Panc1 (cell line): ENCODE measurements around the gene LEKR1. TPM values are rescaled to one million over a fixed set of nuclear protein-coding genes. Genes with fewer than 3 reads are reported as not detected.
A peak's percentile ranks its signal among the peaks of the same experiment; 100 is the strongest.

ENCODE experiments used
- ATAC-seq: fragments of 200-7000 bp; cut with Tn5 transposase; 2 replicates; pipeline ENCODE4 v1.9.1; 2020; ENCODE audit warnings: mild to moderate bottlenecking, moderate library complexity
- BruUV-seq: library from RNA; stranded (reverse); fragments of 400-500 nt; replicated peaks from 2 replicates; lab custom pipeline; 2021; lab: Mats Ljungman, UMichigan
- CTCF ChIA-PET: fragments of 300-600 bp; sonication (Branson Sonifier 250); formaldehyde crosslinking; loops from one replicate; lab custom pipeline; 2022; ENCODE audit warnings: antibody characterized with exemption; lab: Charles Lee
- POLR2A ChIA-PET: fragments of 300-600 bp; sonication (Branson Sonifier 250); formaldehyde crosslinking; loops from one replicate; lab custom pipeline; 2022; ENCODE audit warnings: antibody characterized with exemption; lab: Charles Lee
- DNase-seq: peaks from one replicate; pipeline ENCODE4 v3.0.0-alpha.2; 2010; ENCODE audit warnings: low read depth, low spot score
- H3K27ac ChIP-seq: 2 replicates; pipeline ENCODE4 v1.5.1; 2011; ENCODE audit warnings: mild to moderate bottlenecking, low read length, inconsistent platforms
- H3K27me3 ChIP-seq: fragments of 200-500 bp; sonication (Bioruptor generic); 2 replicates; pipeline ENCODE4 v1.6.0; 2014; ENCODE audit warnings: low read length, inconsistent platforms; ENCODE audit not compliant: control insufficient read depth, insufficient read depth
- H3K36me3 ChIP-seq: fragments of 200-500 bp; sonication (Bioruptor generic); 2 replicates; pipeline ENCODE4 v1.5.1; 2014; ENCODE audit warnings: inconsistent platforms, mild to moderate bottlenecking, low read length, moderate library complexity; ENCODE audit not compliant: control insufficient read depth, insufficient read depth
- H3K4me1 ChIP-seq: 2 replicates; pipeline ENCODE4 v1.5.1; 2011; ENCODE audit warnings: inconsistent platforms, mild to moderate bottlenecking, low read length, moderate library complexity; ENCODE audit not compliant: control insufficient read depth, insufficient read depth
- H3K4me3 ChIP-seq, 2 experiments: 2 replicates each; pipeline ENCODE4 v1.5.1; 2011 to 2012; ENCODE audit warnings: low read depth in 2 of 2, low read length in 2 of 2, mild to moderate bottlenecking in 2 of 2, inconsistent platforms in 1 of 2, moderate library complexity in 1 of 2
- H3K9me3 ChIP-seq: fragments of 200-500 bp; sonication (Bioruptor generic); 2 replicates; pipeline ENCODE4 v1.5.1; 2014; ENCODE audit warnings: low read depth, mild to moderate bottlenecking, inconsistent platforms, low read length, moderate library complexity; ENCODE audit not compliant: control insufficient read depth, insufficient read depth
- POLR2AphosphoS5 ChIP-seq: IDR thresholded peaks from 2 replicates; pipeline ENCODE4 v1.6.1; 2012; ENCODE audit warnings: mild to moderate bottlenecking, low read depth, low read length, moderate library complexity
- REST ChIP-seq, 2 experiments: IDR thresholded peaks; 2 replicates each; pipeline ENCODE4 v1.6.1; 2011 to 2012; ENCODE audit warnings: low read depth in 2 of 2, control low read depth in 1 of 2, low read length in 1 of 2, mild to moderate bottlenecking in 1 of 2, moderate library complexity in 1 of 2; ENCODE audit not compliant: insufficient read depth in 1 of 2
- SIN3A ChIP-seq: IDR thresholded peaks from 2 replicates; pipeline ENCODE4 v1.6.1; 2012; ENCODE audit warnings: low read depth, mild to moderate bottlenecking, low read length, moderate library complexity, borderline replicate concordance; ENCODE audit not compliant: insufficient read depth
- TCF7L2 ChIP-seq: IDR thresholded peaks from 2 replicates; pipeline ENCODE4 v1.6.1; 2011; ENCODE audit warnings: mild to moderate bottlenecking, low read depth, low read length, inconsistent platforms
- in situ Hi-C: cut with HindIII; loops from 2 replicates; pipeline ENCODE4 v1.10.0; 2016; ENCODE audit warnings: low sequenced_read_pairs, low pct_unique_long_range_greater_than_20kb
- intact Hi-C: fragments of 100-400 bp; cut with micrococcal nuclease; formaldehyde crosslinking; loops from one replicate; pipeline ENCODE4 v1.10.0; 2022; ENCODE audit not compliant: unreplicated experiment
- total RNA-seq: library from RNA; stranded (reverse); gene quantifications from one replicate; pipeline ENCODE4 v1.2.1, GENCODE V29; 2021; ENCODE audit not compliant: unreplicated experiment
- TF ChIP-seq, protein P1 (sequence below): fragments of 450-650 bp; IDR thresholded peaks from 2 replicates; pipeline ENCODE4 v1.5.1; 2017; ENCODE audit warnings: mild to moderate bottlenecking

The LEKR1 gene
- total RNA-seq, 1 experiment from 2014 or later, result not detected

- CTCF ChIA-PET, result no interaction called here
- no peak for DNase-seq
- POLR2A ChIA-PET, result no interaction called here
- Histone ChIP-seq H3K36me3 (no peaks in the 10 kb centered on the region), H3K9me3 (no peaks in the 10 kb centered on the region), H3K4me1 (no peaks in the 10 kb centered on the region), H3K4me3 (no peak overlapping the region), H3K27me3 (no peaks in the 10 kb centered on the region), H3K27ac (no peak overlapping the region)
- no peak for ATAC-seq
- BruUV-seq, result no TSS peak
- in situ Hi-C loops (no loop called here), intact Hi-C loops (no loop called here)
- TF ChIP-seq TCF7L2 (no peak), POLR2AphosphoS5 (no peak), REST (IDR thresholded peaks at IDR 0.05; ENCODE audit: insufficient read depth in 1 of 2, low read depth in 2 of 2, low read length in 1 of 2) (no peak), SIN3A (no peak)
- TF ChIP-seq, protein P1, sequence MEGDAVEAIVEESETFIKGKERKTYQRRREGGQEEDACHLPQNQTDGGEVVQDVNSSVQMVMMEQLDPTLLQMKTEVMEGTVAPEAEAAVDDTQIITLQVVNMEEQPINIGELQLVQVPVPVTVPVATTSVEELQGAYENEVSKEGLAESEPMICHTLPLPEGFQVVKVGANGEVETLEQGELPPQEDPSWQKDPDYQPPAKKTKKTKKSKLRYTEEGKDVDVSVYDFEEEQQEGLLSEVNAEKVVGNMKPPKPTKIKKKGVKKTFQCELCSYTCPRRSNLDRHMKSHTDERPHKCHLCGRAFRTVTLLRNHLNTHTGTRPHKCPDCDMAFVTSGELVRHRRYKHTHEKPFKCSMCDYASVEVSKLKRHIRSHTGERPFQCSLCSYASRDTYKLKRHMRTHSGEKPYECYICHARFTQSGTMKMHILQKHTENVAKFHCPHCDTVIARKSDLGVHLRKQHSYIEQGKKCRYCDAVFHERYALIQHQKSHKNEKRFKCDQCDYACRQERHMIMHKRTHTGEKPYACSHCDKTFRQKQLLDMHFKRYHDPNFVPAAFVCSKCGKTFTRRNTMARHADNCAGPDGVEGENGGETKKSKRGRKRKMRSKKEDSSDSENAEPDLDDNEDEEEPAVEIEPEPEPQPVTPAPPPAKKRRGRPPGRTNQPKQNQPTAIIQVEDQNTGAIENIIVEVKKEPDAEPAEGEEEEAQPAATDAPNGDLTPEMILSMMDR, result no peak
Measured at GRCh38 chr3:156838035-156838434, 11.9 kb downstream of the LEKR1 start.

DNA sequence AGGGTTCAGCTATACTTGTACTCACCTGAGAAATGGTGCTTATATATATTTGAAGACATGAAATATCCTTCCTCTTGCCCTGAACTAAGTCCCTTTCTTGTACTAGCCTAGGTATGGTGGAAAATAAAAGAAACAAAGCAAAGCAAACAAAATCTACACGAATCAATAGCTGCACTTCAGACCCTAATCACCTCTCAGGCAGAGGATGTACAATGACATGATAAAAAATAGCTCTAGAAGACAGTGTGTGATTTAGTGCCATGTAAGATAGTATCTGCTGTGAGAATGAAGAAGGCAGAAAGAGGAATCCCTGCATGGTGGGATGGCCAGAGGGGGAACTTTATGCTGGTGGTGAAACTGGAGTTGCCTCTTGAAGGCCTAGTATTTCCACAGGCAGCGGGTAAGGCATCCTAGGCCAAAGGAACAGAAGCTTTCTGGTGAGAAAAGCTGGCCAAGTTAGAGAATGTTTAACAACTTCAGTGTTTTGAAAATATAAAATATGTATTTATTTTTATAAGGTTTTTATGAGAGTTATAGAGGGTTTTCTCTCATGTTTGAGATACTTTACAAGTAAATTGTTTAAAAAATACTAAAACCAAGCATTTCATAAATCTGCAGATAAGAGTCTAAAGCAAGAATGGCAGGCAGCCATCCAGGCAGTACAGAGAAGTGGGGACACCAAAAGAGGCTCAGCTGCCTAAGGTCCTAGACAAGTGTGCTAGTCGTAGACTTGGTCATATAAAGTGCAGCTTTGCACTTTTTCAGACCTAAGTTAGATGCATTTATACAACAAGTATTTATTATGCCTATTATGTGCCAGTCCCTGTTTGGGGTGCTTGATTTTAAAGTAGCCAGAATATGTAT lies 14.9 kb downstream of the LEKR1 start:
- in situ Hi-C loops (no loop called here), intact Hi-C loops (no loop called here)
- H3K36me3 ChIP-seq, result no peaks in the 10 kb centered on the region
- BruUV-seq, result no TSS peak
- no peak overlapping the region for H3K27ac ChIP-seq
- ChIA-PET POLR2A (no interaction called here), CTCF (no interaction called here)
- H3K27me3 ChIP-seq, result no peaks in the 10 kb centered on the region
- H3K9me3 ChIP-seq, result no peaks in the 10 kb centered on the region
- TF ChIP-seq POLR2AphosphoS5, result no peak
- peak; percentile 21; the same call in 1 of the 2 replicates for TF ChIP-seq TCF7L2
- ATAC-seq (peak; percentile 70; the same call in 1 of the 2 replicates), DNase-seq (no peak)
- H3K4me1 ChIP-seq, result no peaks in the 10 kb centered on the region
- H3K4me3 ChIP-seq, result no peak overlapping the region
